ENCODE data around the gene TLDC2. TPM values are rescaled to one million over a fixed set of nuclear protein-coding genes. Genes with fewer than 3 reads are reported as not detected.
A peak's percentile ranks its signal among the peaks of the same experiment; 100 is the strongest.
"Not testable (repeated sequence)": the region's sequence is repeated elsewhere in the genome, so short reads cannot be mapped to it uniquely, and the experiment has no call there.

Gene TLDC2
- total and polyA plus RNA-seq, 7 experiments from 2014 or later: 0.37 to 0.49 (median 0.40) TPM; not detected in 3

DNA sequence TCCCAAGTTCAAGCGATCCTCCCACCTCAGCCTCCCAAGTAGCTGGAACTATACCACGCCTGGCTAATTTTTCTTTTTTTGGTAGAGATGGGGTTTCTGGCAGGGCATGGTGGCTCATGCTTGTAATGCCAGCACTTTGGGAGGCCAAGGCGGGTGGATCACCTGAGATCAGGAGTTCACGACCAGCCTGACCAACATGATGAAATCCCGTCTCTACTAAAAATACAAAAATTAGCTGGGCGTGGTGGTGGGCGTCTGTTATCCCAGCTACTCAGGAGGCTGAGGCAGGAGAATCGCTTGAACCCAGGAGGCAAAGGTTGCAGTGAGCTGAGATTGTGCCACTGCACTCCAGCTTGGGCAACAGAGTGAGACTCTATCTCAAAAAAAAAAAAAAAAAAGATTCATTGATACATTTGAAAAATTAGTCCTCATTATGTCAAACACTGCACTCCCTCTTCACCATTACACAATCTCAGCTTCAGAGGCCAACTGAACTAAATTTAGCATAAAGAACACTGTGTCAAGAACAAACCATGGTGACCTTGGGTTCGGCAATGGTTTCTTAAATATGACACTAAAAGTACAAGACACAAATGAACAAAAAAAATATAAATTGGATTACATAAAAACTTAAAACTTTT is 60.9 kb downstream of the TLDC2 start:
- CTCF ChIA-PET: interaction anchor here (0.8 to 1.3 kb wide), 6 partner anchors 18 to 74 kb away, joined by 3 to 4 read pairs (median 3); no protein-coding TSS in a partner anchor
- ATAC-seq; H3K9me3 ChIP-seq (ENCODE audit: control insufficient read depth in 2 of 3, low read length in 3 of 3); H3K9me3 Mint-ChIP-seq; H3K27me3 ChIP-seq (ENCODE audit: control insufficient read depth in 2 of 2, insufficient read depth in 2 of 2, low read length in 2 of 2); H3K27me3 Mint-ChIP-seq; DNase-seq; intact Hi-C loops (cut with micrococcal nuclease); H3K4me3 ChIP-seq (ENCODE audit: low read length): not testable (repeated sequence)
- Histone ChIP-seq H3K27ac (ENCODE audit: low read depth, low read length) (peak overlapping the region; percentile 56), H3K36me3 (ENCODE audit: control insufficient read depth in 2 of 3, insufficient read depth in 3 of 3, low read length in 3 of 3) (peaks cover 29 to 61% (median 30%) of the 10 kb centered on the region in 3 experiments), H3K4me1 (ENCODE audit: control insufficient read depth in 2 of 2, insufficient read depth in 2 of 2, low read length in 2 of 2) (peaks cover 45 to 69% of the 10 kb centered on the region in 2 donors)
- Mint-ChIP-seq H3K4me3 (peak overlapping the region in 8 of 10 donors; percentile 37 to 74 (median 48)), H3K36me3 (peaks cover 0 to 53% (median 40%) of the 10 kb centered on the region in 5 donors), H3K27ac (peak overlapping the region in 8 of 9 donors; percentile 66 to 92 (median 85)), H3K4me1 (peaks cover 37 to 76% (median 63%) of the 10 kb centered on the region in 7 donors)
- POLR2A ChIA-PET: interaction anchor here (0.6 to 1.8 kb wide), 9 partner anchors 8 to 307 kb away, joined by 3 to 5 read pairs (median 3); no protein-coding TSS in a partner anchor

- Mint-ChIP-seq H3K9me3 (no peaks in the 10 kb centered on the region), H3K27ac (peak overlapping the region in 8 of 9 donors; percentile 66 to 92 (median 85)), H3K36me3 (peaks cover 0 to 50% (median 39%) of the 10 kb centered on the region in 5 donors), H3K4me3 (peak overlapping the region in 8 of 10 donors; percentile 4 to 74 (median 48)), H3K27me3 (no peaks in the 10 kb centered on the region), H3K4me1 (peaks cover 37 to 76% (median 62%) of the 10 kb centered on the region in 7 donors)
- H3K4me3 ChIP-seq (ENCODE audit: low read length): no peak overlapping the region
- H3K27ac ChIP-seq (ENCODE audit: low read depth, low read length): peak overlapping the region; percentile 56
- no peaks in the 10 kb centered on the region for H3K9me3 ChIP-seq (ENCODE audit: control insufficient read depth in 2 of 3, low read length in 3 of 3)
- no peak for ATAC-seq
- intact Hi-C loops (cut with micrococcal nuclease): no loop called here
- POLR2A ChIA-PET: interaction anchor here (0.7 to 1.8 kb wide), 7 partner anchors 13 to 307 kb away, joined by 3 to 5 read pairs (median 3); no protein-coding TSS in a partner anchor
- H3K4me1 ChIP-seq (ENCODE audit: control insufficient read depth in 2 of 2, insufficient read depth in 2 of 2, low read length in 2 of 2): peaks cover 47 to 72% of the 10 kb centered on the region in 2 donors
- CTCF ChIA-PET: interaction anchor here (0.9 to 1.3 kb wide), 3 partner anchors 19 to 71 kb away, joined by 3 to 4 read pairs (median 3); no protein-coding TSS in a partner anchor
- no peaks in the 10 kb centered on the region for H3K27me3 ChIP-seq (ENCODE audit: control insufficient read depth in 2 of 2, insufficient read depth in 2 of 2, low read length in 2 of 2)
- no peak for DNase-seq
- peaks cover 30 to 58% (median 33%) of the 10 kb centered on the region in 3 experiments for H3K36me3 ChIP-seq (ENCODE audit: control insufficient read depth in 2 of 3, insufficient read depth in 3 of 3, low read length in 3 of 3)
Measured at GRCh38 chr20:36937402-36937770, 61.4 kb downstream of the TLDC2 start.

DNA sequence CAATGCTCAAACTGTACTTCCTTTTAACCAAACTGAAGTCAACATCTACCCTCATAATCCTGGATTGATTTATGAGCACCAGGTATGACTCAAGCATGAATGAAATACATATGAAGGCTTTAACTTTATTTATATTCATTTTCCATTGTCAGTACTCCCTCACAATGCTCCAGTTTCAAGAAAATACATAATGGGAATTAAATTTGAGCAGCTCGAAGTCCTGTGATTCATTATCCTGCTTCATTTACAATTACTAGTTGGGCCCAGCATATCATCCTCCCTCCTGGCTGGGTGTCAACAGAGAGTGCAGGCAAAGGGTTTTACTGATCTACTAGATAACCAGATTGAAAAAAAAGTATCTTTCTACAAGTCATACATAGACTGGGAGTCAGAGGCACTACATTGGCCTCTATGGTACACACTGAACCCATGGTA is 65.5 kb downstream of the TLDC2 start:
- Mint-ChIP-seq H3K27me3 (no peaks in the 10 kb centered on the region), H3K27ac (peak overlapping the region; percentile 29 to 99 (median 91)), H3K9me3 (peaks cover 0 to 1% (median 0%) of the 10 kb centered on the region in 11 donors), H3K4me3 (peak overlapping the region; percentile 46 to 99 (median 70)), H3K4me1 (peaks cover 38 to 85% (median 77%) of the 10 kb centered on the region in 7 donors), H3K36me3 (peaks cover 0 to 63% (median 52%) of the 10 kb centered on the region in 5 donors)
- ChIA-PET CTCF (interaction anchor here (0.8 to 1.3 kb wide), 3 partner anchors 11 to 140 kb away, joined by 3 to 4 read pairs (median 4); no protein-coding TSS in a partner anchor), POLR2A (interaction anchor here (0.6 to 3.7 kb wide), 11 partner anchors 8 to 337 kb away, joined by 3 to 28 read pairs (median 3); partner anchors contain the start of genes RBL1 and RPN2)
- Histone ChIP-seq H3K36me3 (ENCODE audit: control insufficient read depth in 2 of 3, insufficient read depth in 3 of 3, low read length in 3 of 3) (peaks cover 28 to 55% (median 45%) of the 10 kb centered on the region in 3 experiments), H3K27me3 (ENCODE audit: control insufficient read depth in 2 of 2, insufficient read depth in 2 of 2, low read length in 2 of 2) (no peaks in the 10 kb centered on the region), H3K4me1 (ENCODE audit: control insufficient read depth in 2 of 2, insufficient read depth in 2 of 2, low read length in 2 of 2) (peaks cover 72 to 83% of the 10 kb centered on the region in 2 donors), H3K9me3 (ENCODE audit: control insufficient read depth in 2 of 3, low read length in 3 of 3) (no peaks in the 10 kb centered on the region), H3K27ac (ENCODE audit: low read depth, low read length) (peak overlapping the region; percentile 91), H3K4me3 (ENCODE audit: low read length) (peak overlapping the region; percentile 22)
- DNase-seq (no peak), ATAC-seq (peak; percentile 31)
- intact Hi-C loops (cut with micrococcal nuclease): loop anchor here (1.0 to 10.0 kb wide), 3 partner anchors 11 to 133 kb away; no protein-coding TSS in a partner anchor

Other genes with a start within 250 kb of the TLDC2 start
- gene SLA2, start 229.9 kb upstream of the TLDC2 start, total RNA-seq: 10 to 100 TPM; 28.3 to 80.7 (median 29.7) TPM
- 10 to 100 TPM; 11.0 to 13.7 TPM for gene SLA2, start 229.9 kb upstream of the TLDC2 start, polyA plus RNA-seq
- gene NDRG3, start 130.0 kb upstream of the TLDC2 start, total RNA-seq: 10 to 100 TPM; 20.8 to 30.6 (median 28.9) TPM
- 10 to 100 TPM; 44.1 to 49.4 TPM for gene NDRG3, start 130.0 kb upstream of the TLDC2 start, polyA plus RNA-seq
- gene DSN1, start 102.4 kb upstream of the TLDC2 start, total RNA-seq: 10 to 100 TPM in 4 of 5 experiments, 1 to 10 TPM in 1; 9.2 to 27.5 (median 13.4) TPM
- 10 to 100 TPM in 1 of 2 donors, 1 to 10 TPM in 1; 9.0 to 10.5 TPM for gene DSN1, start 102.4 kb upstream of the TLDC2 start, polyA plus RNA-seq
- 100 to 1,000 TPM; 271 to 393 (median 338) TPM for gene SAMHD1, start 75.6 kb downstream of the TLDC2 start, total RNA-seq
- gene SAMHD1, start 75.6 kb downstream of the TLDC2 start, polyA plus RNA-seq: 100 to 1,000 TPM; 231 to 258 TPM
- gene RBL1, start 219.9 kb downstream of the TLDC2 start, total RNA-seq: 10 to 100 TPM; 27.4 to 51.2 (median 30.6) TPM
- gene RBL1, start 219.9 kb downstream of the TLDC2 start, polyA plus RNA-seq: 10 to 100 TPM in 1 of 2 donors, 1 to 10 TPM in 1; 10.0 to 13.0 TPM

All from naive thymus-derived CD4-positive, alpha-beta T cell (primary cell).